VCaP (cell line): Measurements from ENCODE around the gene DISC1.
A peak's percentile ranks its signal among the peaks of the same experiment; 100 is the strongest.

ENCODE experiments used
- H3K27ac ChIP-seq: fragments of 450-650 bp; 2 replicates; pipeline ENCODE4 v1.5.1; 2017
- TF ChIP-seq, protein P1 (sequence below): fragments of 450-650 bp; conservative IDR thresholded peaks from 2 replicates; pipeline ENCODE4 v1.5.1; 2017; ENCODE audit warnings: mild to moderate bottlenecking, moderate library complexity

DISC1 gene

DNA sequence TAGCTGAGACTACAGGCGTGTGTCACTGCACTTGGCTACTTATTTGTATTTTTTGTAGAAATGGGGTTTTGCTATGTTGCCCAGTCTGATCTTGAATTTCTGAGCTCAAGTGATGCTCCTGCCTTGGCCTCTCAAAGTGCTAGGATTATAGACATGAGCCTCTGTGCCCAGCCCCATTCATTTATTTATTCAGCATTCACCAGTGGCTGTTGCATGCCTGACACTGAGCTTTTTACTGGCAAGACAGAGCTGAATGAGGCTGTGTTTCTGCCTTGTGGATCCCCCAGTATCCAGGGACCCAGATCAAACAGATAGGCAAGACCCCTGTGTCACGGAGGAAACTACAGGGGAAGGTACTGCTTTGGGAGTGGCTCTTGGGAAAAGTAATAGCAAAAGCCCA, 109.4 kb downstream of the DISC1 start:
- H3K27ac ChIP-seq, result no peak overlapping the region
- TF ChIP-seq, protein P1, sequence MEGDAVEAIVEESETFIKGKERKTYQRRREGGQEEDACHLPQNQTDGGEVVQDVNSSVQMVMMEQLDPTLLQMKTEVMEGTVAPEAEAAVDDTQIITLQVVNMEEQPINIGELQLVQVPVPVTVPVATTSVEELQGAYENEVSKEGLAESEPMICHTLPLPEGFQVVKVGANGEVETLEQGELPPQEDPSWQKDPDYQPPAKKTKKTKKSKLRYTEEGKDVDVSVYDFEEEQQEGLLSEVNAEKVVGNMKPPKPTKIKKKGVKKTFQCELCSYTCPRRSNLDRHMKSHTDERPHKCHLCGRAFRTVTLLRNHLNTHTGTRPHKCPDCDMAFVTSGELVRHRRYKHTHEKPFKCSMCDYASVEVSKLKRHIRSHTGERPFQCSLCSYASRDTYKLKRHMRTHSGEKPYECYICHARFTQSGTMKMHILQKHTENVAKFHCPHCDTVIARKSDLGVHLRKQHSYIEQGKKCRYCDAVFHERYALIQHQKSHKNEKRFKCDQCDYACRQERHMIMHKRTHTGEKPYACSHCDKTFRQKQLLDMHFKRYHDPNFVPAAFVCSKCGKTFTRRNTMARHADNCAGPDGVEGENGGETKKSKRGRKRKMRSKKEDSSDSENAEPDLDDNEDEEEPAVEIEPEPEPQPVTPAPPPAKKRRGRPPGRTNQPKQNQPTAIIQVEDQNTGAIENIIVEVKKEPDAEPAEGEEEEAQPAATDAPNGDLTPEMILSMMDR, result no peak

DNA sequence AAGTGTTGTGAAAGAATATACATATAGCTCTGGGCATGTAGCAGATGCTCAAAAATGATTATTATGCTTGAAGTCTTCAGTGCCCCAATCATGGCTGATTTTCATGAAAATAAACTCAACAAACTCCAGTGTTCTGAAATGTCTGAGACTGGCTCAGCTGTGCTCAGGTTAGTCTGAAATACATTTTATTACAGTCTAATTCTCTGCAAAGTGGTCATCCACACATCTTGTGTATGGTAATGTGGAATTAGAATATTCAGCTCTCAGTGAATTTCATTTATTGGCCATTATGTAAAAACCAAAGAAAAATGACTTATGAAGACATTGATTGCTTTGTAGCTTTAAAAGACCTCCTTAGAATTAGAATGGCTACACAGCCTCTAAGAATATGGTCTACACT, 109.9 kb downstream of the DISC1 start:
- TF ChIP-seq, protein P1, result no peak
- H3K27ac ChIP-seq, result no peak overlapping the region

DNA sequence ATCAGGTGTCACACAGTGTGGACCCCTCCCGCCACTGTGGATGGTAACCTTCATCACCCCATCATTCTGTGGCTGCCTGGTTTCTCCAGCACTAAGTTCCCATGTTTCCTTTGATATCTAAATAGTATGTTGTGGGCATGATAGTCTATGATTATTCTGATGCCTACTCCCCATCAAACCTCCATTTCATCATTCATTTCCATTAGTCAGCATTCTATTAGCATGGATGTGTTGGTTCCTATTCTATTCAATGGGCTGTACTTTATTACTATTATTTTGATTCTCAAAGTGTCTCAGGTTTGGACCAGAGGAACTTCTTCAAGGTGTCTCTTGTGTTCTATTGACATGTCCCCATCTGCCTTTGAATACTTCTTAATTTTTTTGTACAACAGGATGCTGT, 112.0 kb downstream of the DISC1 start:
- H3K27ac ChIP-seq, result no peak overlapping the region
- TF ChIP-seq, protein P1, result no peak

DNA sequence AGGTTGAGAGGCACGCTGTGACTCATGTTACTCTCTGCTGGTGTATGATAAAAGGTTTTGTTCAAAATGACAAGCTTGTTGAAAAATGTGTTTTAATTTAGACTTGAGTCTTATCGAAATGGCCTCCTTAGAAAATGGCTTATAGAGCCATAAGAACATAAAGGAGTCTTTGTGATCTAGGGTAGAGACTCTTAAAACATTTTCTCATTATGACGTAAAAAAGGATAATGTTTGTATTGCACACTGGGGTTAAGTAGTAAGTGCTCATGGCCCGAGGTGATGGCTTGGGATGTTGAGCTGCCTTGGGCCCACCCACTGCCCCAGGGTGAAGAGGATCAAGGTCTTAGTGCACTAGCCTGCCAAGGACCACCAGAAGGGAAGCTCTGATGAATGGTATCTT, 117.4 kb downstream of the DISC1 start:
- TF ChIP-seq, protein P1, result no peak
- no peak overlapping the region for H3K27ac ChIP-seq

DNA sequence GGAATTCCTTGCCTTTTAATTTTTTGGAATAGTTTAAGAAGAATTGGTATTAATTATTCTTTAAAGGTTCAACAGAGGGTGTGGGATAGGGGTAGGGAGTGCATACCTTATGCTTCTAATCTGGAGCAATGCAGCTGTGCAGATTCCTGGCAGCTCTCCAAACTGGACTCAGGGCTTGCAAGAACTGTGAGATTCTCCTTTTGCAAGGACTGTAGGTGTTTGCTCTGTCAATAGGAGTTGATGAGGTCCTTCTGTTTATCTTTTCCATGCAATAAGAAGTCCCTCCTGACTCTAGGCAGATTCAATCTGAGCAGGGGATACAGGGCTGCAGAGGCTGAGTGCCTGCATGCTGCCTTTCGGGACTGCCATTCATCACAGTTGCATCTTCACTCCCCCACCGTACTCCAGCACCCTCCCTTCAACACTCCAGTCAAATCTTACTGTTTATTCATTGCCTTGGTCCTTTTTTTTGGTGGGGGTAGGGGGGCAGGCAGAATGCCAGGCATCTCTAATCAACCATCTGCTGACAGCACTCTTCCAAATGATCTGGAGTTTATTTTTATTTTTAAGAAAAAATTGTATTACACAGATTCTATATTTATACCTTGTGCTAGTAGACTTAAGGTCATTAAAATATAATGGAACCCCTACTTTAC, 122.3 kb downstream of the DISC1 start:
- TF ChIP-seq, protein P1, result no peak

DNA sequence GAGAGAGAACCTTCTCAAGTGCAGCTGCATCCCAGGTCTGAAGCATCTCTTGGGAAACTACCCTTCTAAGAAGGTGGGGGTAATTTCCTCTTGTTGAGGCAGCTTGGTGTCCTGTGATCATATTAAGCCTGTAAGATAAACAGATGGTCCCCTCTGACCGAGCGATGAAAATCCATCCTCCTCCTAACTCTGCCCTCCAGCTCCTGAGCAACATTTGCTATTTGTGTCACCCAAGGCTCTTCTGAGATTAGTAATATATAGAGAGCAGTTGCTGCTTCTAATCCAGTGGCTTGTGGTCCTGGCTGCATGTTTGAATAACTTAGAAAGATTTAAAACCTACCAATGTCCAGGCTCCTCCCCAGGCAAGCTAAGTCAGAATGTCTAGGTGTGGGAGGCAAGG, 123.7 kb downstream of the DISC1 start:
- H3K27ac ChIP-seq, result no peak overlapping the region
- TF ChIP-seq, protein P1, result no peak

More for the DNA sequence above, 122.3 kb downstream of the DISC1 start:
- H3K27ac ChIP-seq, result peak overlapping the region; percentile 55

DNA sequence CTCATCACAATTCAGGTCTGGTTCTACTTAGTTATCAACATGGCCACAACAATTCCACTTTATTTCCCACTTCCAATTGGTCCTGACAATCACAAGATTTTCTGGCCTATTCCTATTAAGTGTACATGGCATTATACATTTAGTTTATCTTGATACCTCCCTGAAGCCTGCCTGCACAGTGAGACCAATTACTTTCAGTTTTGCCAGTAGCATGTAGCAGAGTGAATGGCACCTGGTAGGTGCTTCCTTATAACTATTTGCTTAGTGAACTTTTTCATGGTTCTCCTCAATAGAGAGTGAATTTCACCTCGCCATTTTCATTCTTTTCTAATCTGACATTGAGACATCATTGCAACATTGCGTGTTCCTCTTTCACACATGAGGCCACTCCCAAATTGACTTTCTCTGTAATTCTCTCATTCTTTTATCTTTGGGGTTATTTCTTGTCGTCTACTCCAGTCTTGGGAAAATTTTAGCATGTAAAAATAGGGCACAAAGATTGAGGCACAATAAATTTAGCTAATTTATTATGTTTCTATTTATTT, 124.3 kb downstream of the DISC1 start:
- TF ChIP-seq, protein P1, result no peak
- H3K27ac ChIP-seq, result no peak overlapping the region
